Heart right ventricle (tissue), 16 donors: Measurements from ENCODE around the gene TENM4. TPM values are rescaled to one million over a fixed set of nuclear protein-coding genes. Genes with fewer than 3 reads are reported as not detected.
"Not testable (repeated sequence)": the region's sequence is repeated elsewhere in the genome, so short reads cannot be mapped to it uniquely, and the experiment has no call there.

Experiments used
- ATAC-seq, 8 donors: fragments of 200-7000 bp; cut with Tn5 transposase; one replicate each; pipeline ENCODE4 v1.9.1; 2020; ENCODE audit warnings: mild to moderate bottlenecking in 8 of 8, moderate library complexity in 8 of 8, moderate number of reproducible peaks in 1 of 8
- DNase-seq, 2 donors: peaks; one replicate each; pipeline ENCODE4 v3.0.0-alpha.2; 2020
- H3K27ac ChIP-seq, 10 donors: fragments of 200-600 bp; sonication (generic) in 2 of 10; one replicate each; pipeline versions ENCODE4 v1.5.0 to v1.8.0; 2020 to 2022; ENCODE audit warnings: mild to moderate bottlenecking in 3 of 10
- H3K27me3 ChIP-seq, 7 donors: fragments of 200-600 bp; one replicate each; pipeline ENCODE4 v1.8.0; 2021 to 2022; ENCODE audit warnings: mild to moderate bottlenecking in 2 of 7
- H3K36me3 ChIP-seq, 9 donors: fragments of 200-600 bp; sonication (generic) in 1 of 9; one replicate each; pipeline versions ENCODE4 v1.5.0 to v1.8.0; 2020 to 2022; ENCODE audit warnings: mild to moderate bottlenecking in 2 of 9
- H3K4me1 ChIP-seq, 9 donors: fragments of 200-600 bp; sonication (generic) in 1 of 9; one replicate each; pipeline versions ENCODE4 v1.5.0 to v1.8.0; 2020 to 2022; ENCODE audit warnings: mild to moderate bottlenecking in 4 of 9
- H3K4me3 ChIP-seq, 10 donors: fragments of 200-600 bp; sonication (generic) in 2 of 10; one replicate each; pipeline versions ENCODE4 v1.5.0 to v1.8.0; 2020 to 2022; ENCODE audit warnings: mild to moderate bottlenecking in 7 of 10, moderate library complexity in 2 of 10
- H3K9me3 ChIP-seq, 11 donors: fragments of 200-600 bp in 10 of 11; sonication (generic) in 2 of 11; one replicate each; pipeline versions ENCODE4 v1.5.0 to v1.8.0; 2013 to 2022; ENCODE audit warnings: mild to moderate bottlenecking in 2 of 11, control low read depth in 1 of 11, moderate library complexity in 1 of 11
- CTCF ChIP-seq, 9 donors: fragments of 200-600 bp; sonication (generic) in 2 of 9; IDR thresholded peaks; one replicate each; pipeline versions ENCODE4 v1.5.0 to v1.8.0; 2021 to 2022; ENCODE audit warnings: antibody characterized with exemption in 9 of 9, mild to moderate bottlenecking in 5 of 9, moderate library complexity in 1 of 9
- WGBS, 2 donors: extraction: QIAGEN DNeasy Blood & Tissue Kit; methylation state at CpG; one replicate each; pipeline ENCODE4 v1.1.7; 2013; ENCODE audit warnings: inconsistent platforms in 1 of 2; 5-methylcytosine and 5-hydroxymethylcytosine counted together
- intact Hi-C, 10 donors: fragments of 100-400 bp; cut with DNase I; formaldehyde crosslinking; loops; one replicate each; pipeline versions ENCODE4 v1.11.1 to v1.14.2; 2022
- polyA plus RNA-seq, 2 donors: library from polyadenylated mRNA; stranded (reverse); fragments of 200-250 nt; gene quantifications; one replicate each; pipeline ENCODE4 v1.2.3, GENCODE V29; 2013
- total RNA-seq, 10 donors: library from RNA; stranded (reverse); fragmentation: NEBNext Ultra II Directional in 3 of 10; extraction: Animal tissue kit (Norgen Biotek cat#: 25700) in 3 of 10; gene quantifications; one replicate each; pipeline versions ENCODE4 v1.2.1 to v1.2.4, GENCODE V29; 2021 to 2023
- donor health status: Arrhythmogenic right ventricular cardiomyopathy.
- donor health status: ischemic (EF 13 %, LVEDD 7.1; RV severe dilation, severe dysfunction).
- donor health status: healthy with polysubstance abuse.
- donor health status: DM: no; HTN: yes; CAD: no.
- donor health status: DM: no; HTN: no; CAD: no.
- donor health status: ischemic (EF 25% LVEDD 6.9; RV normal size, moderate dysfunction).
- donor health status: ischemic (EF 25% LVEDD 5.7; RV mildly dilated, moderate dysfunction).
- donor health status: healthy.
- donor health status: DM: yes; HTN: yes; CAD: no.
- donor health status: Ischemic cardiomyopathy.
- donor health status: ischemic (EF 35%, LVEDD 5.7; RV mildly dilated, moderate dysfunction).
- donor health status: nonischemic (EF 11% LVEDD 7.7; RV severe dilation, severe dysfunction).
- donor health status: DM: yes; HTN: yes; CAD: no.
- donor health status: PGD.
- donor health status: ischemic (EF 29% LVEDD 5.4; RV normal size, mild dysfunction).
- donor health status: nonischemic (EF 23%, LVEDD 6.1; RV moderate dilation, normal function).

The TENM4 gene
- total and polyA plus RNA-seq, 12 donors: 0.10 to 3.6 (median 0.91) TPM

DNA sequence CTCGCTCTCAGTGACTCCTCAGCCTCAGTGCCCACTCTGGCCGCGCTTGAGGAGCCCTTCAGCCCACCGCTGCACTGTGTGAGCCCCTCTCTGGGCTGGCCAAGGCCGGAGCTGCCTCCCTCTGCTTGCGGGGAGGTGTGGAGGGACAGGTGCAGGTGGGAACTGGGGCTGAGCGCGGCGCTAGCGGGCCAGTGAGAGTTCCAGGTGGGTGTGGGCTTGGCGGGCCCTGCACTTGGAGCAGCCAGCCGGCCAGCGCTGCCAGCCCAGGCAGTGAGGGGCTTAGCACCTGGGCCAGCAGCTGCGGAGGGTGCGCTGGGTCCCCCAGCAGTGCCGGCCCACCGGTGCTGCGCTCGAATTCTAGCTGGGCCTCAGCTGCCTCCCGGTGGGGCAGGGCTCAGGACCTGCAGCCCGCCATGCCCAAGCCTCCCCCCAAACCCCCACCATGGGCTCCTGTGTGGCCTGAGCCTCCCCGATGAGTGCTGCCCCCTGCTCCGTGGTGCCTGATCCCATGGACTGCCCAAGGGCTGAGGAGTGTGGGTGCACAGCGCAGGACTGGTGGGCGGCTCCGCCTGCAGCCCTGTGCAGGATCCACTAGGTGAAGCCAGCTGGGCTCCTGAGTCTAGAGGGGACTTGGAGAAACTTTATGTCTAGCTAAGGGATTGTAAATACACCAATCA is 802.0 kb downstream of the TENM4 start:
- H3K27me3 ChIP-seq: peaks cover 0 to 15% (median 4%) of the 10 kb centered on the region in 7 donors
- ATAC-seq: no peak
- 90 to 93% methylated on average over 26 of the region's 26 CpGs for WGBS, 2 donors

DNA sequence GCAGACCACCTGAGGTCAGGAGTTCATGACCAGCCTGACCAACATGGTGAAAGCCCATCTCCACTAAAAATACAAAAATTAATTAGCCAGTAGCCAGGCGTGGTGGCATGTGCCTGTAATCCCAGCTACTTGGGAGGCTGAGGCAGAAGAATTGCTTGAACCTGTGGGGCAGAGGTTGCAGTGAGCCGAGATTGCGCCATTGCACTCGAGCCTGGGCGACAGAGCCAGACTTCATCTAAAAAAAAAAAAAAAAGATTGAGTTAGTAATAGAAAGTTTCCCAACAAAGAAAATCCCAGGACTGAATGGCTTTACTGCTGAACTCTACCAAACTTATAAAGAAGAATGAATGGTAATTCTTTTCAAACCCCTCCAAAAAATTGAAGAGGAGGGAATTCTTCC is 803.3 kb downstream of the TENM4 start:
- H3K27me3 ChIP-seq: peaks cover 0 to 23% (median 4%) of the 10 kb centered on the region in 7 donors
- H3K4me1 ChIP-seq, intact Hi-C loops, DNase-seq, H3K4me3 ChIP-seq, H3K36me3 ChIP-seq, ATAC-seq, H3K27ac ChIP-seq: not testable (repeated sequence)
- H3K9me3 ChIP-seq: peaks cover 0 to 18% (median 0%) of the 10 kb centered on the region in 11 donors
- 91 to 96% methylated on average over 5 of the region's 5 CpGs for WGBS, 2 donors

More for the DNA sequence above, 802.0 kb downstream of the TENM4 start:
- H3K4me3 ChIP-seq: no peak overlapping the region
- DNase-seq: no peak
- peaks cover 0 to 15% (median 0%) of the 10 kb centered on the region in 11 donors for H3K9me3 ChIP-seq
- intact Hi-C loops: no loop called here
- no peaks in the 10 kb centered on the region for H3K36me3 ChIP-seq
- H3K4me1 ChIP-seq: no peaks in the 10 kb centered on the region
- no peak for TF ChIP-seq CTCF (IDR thresholded peaks at IDR 0.05)
- H3K27ac ChIP-seq: no peak overlapping the region

DNA sequence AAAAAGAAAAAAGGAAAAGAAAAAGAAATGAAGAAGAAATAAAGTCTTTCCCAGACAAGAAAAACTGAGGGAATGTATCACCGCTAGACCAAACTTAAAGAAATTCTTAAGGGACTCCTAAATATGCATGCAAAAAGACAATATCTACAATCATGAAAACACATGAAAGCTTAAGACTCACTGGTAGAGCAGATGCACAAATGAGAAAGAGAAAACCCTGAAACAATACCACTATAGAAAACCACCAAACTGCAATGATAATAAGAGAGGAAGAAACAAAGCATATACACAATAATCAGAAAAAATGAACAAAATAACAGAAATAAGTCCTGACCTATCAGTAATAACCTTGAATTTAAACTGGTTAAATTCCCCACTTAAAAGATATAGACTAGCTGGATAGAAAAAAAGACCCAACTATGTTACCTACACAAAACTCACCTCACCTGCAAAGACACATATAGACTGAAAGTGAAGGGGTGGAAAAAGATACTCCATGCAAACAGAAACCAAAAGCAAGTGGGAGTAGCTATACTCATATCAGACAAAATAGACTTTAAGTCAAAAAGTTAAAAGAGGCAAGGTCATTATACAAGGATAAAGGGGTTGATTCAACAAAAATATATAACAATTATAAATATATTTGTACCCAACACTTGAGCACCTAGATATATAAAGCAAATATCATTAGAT is 804.9 kb downstream of the TENM4 start:
- Histone ChIP-seq H3K27ac (no peak overlapping the region), H3K4me3 (no peak overlapping the region), H3K9me3 (peaks cover 0 to 20% (median 0%) of the 10 kb centered on the region in 11 donors), H3K36me3 (no peaks in the 10 kb centered on the region), H3K4me1 (no peaks in the 10 kb centered on the region), H3K27me3 (peaks cover 0 to 23% (median 0%) of the 10 kb centered on the region in 7 donors)
- intact Hi-C loops: no loop called here
- TF ChIP-seq CTCF (IDR thresholded peaks at IDR 0.05): no peak
- 96 to 98% methylated on average over 1 of the region's 1 CpG for WGBS, 2 donors
- DNase-seq (no peak), ATAC-seq (no peak)

- no peak for TF ChIP-seq CTCF (IDR thresholded peaks at IDR 0.05)
- DNase-seq (no peak), ATAC-seq (no peak)
- peaks cover 0 to 23% (median 0%) of the 10 kb centered on the region in 7 donors for H3K27me3 ChIP-seq
- intact Hi-C loops: no loop called here
- H3K9me3 ChIP-seq: peaks cover 0 to 43% (median 17%) of the 10 kb centered on the region in 11 donors
- no peaks in the 10 kb centered on the region for H3K4me1 ChIP-seq
- WGBS, 2 donors: 76 to 84% methylated on average over 7 of the region's 7 CpGs
- no peak overlapping the region for H3K4me3 ChIP-seq
- H3K36me3 ChIP-seq: no peaks in the 10 kb centered on the region
- no peak overlapping the region for H3K27ac ChIP-seq
Measured at GRCh38 chr11:78633516-78634310, 807.1 kb downstream of the TENM4 start.
